A549 (cell line): ENCODE data around the gene SOX6. TPM values are rescaled to one million over a fixed set of nuclear protein-coding genes. Genes with fewer than 3 reads are reported as not detected.

Experiments used
- ATAC-seq, 2 experiments: fragments of 200-7000 bp in 1 of 2; fragments of >200 bp in 1 of 2; cut with Nextera tagmentation in 1 of 2; cut with Tn5 transposase in 1 of 2; 3 replicates each; pipeline versions ENCODE4 v1.8.0 to v1.9.1; 2018 to 2020; ENCODE audit warnings: mild to moderate bottlenecking in 1 of 2, moderate library complexity in 1 of 2
- CTCF ChIA-PET: fragments of 300-600 bp; sonication (Branson Sonifier 250); formaldehyde crosslinking; extraction: SDS; loops from one replicate; lab custom pipeline; 2021; ENCODE audit warnings: antibody characterized with exemption, inconsistent platforms; lab: Yijun Ruan, JAX
- POLR2A ChIA-PET: fragments of 350-600 bp; formaldehyde crosslinking; extraction: SDS; loops from one replicate; lab custom pipeline; 2021; ENCODE audit warnings: antibody characterized with exemption, inconsistent platforms; lab: Yijun Ruan, JAX
- DNase-seq, 2 experiments: peaks; one replicate each; pipeline versions ENCODE4 v3.0.0 to v3.0.0-alpha.2; 2011 to 2016; ENCODE audit warnings: low read depth in 1 of 2, low spot score in 1 of 2
- FAIRE-seq: peaks from 2 replicates; lab custom pipeline; 2011; peaks lifted over from hg19 to GRCh38; lab: Jason Lieb, UNC
- H3K27ac ChIP-seq, 2 experiments: fragments of >200 bp; sonication (Bioruptor Twin); formaldehyde crosslinking; 3 replicates each; pipeline ENCODE4 v1.5.1; 2016 to 2017
- H3K4me1 ChIP-seq: fragments of >200 bp; sonication (Bioruptor Twin); formaldehyde crosslinking; 3 replicates; pipeline ENCODE4 v1.6.1; 2016
- H3K4me2 ChIP-seq: fragments of >200 bp; sonication (Bioruptor Twin); formaldehyde crosslinking; 3 replicates; pipeline ENCODE4 v1.6.1; 2016
- H3K4me3 ChIP-seq: fragments of >200 bp; sonication (Bioruptor Twin); formaldehyde crosslinking; 3 replicates; pipeline ENCODE4 v1.5.1; 2016
- H3K9me3 ChIP-seq: fragments of >200 bp; sonication (Bioruptor Twin); formaldehyde crosslinking; 3 replicates; pipeline ENCODE4 v1.6.1; 2016
- CHD2 ChIP-seq: fragments of 150-350 bp; IDR thresholded peaks from 2 replicates; pipeline ENCODE4 v1.6.1; 2014; ENCODE audit warnings: low read length; ENCODE audit not compliant: partially characterized antibody
- CHD4 ChIP-seq: fragments of 200-600 bp; sonication (generic); IDR thresholded peaks from 2 replicates; pipeline ENCODE4 v1.6.1; 2016; ENCODE audit warnings: antibody characterized with exemption, mild to moderate bottlenecking, borderline replicate concordance
- EHMT2 ChIP-seq: fragments of 200-600 bp; sonication (generic); IDR thresholded peaks from 2 replicates; pipeline ENCODE4 v1.6.1; 2016; ENCODE audit warnings: antibody characterized with exemption, low read depth, mild to moderate bottlenecking, moderate library complexity
- EP300 ChIP-seq, 2 experiments: fragments of >200 bp; sonication (Bioruptor Twin); formaldehyde crosslinking; IDR thresholded peaks; 2 replicates in 1 of 2; 3 replicates in 1 of 2; pipeline ENCODE4 v1.6.1; 2016 to 2017
- ESRRA ChIP-seq: fragments of 150-350 bp; IDR thresholded peaks from 2 replicates; pipeline ENCODE4 v1.6.1; 2014; ENCODE audit warnings: mild to moderate bottlenecking, low read length, borderline replicate concordance
- FOSB ChIP-seq: fragments of 250-450 bp; sonication (Bioruptor Pico); IDR thresholded peaks from 2 replicates; pipeline ENCODE4 v1.5.0; 2020; ENCODE audit warnings: mild to moderate bottlenecking, moderate library complexity
- FOXS1 ChIP-seq: fragments of 250-450 bp; sonication (Bioruptor Pico); IDR thresholded peaks from 2 replicates; pipeline ENCODE4 v1.5.0; 2020; ENCODE audit warnings: mild to moderate bottlenecking, moderate library complexity
- HDAC2 ChIP-seq: fragments of 200-600 bp; sonication (generic); IDR thresholded peaks from 2 replicates; pipeline ENCODE4 v1.6.1; 2016
- JUN ChIP-seq, 2 experiments: fragments of >200 bp; sonication (Bioruptor Twin); formaldehyde crosslinking; IDR thresholded peaks; 2 replicates in 1 of 2; 3 replicates in 1 of 2; pipeline ENCODE4 v1.6.1; 2016 to 2017
- KDM1A ChIP-seq: fragments of 200-600 bp; sonication (generic); IDR thresholded peaks from 2 replicates; pipeline ENCODE4 v1.6.1; 2016; ENCODE audit warnings: low read depth, mild to moderate bottlenecking
- MAZ ChIP-seq: fragments of 150-350 bp; IDR thresholded peaks from 2 replicates; pipeline ENCODE4 v1.6.1; 2014; ENCODE audit warnings: antibody characterized with exemption, low read depth, low read length, borderline replicate concordance
- NR3C1 ChIP-seq: fragments of >200 bp; sonication (Bioruptor Twin); formaldehyde crosslinking; IDR thresholded peaks from 3 replicates; pipeline ENCODE4 v1.6.1; 2017
- POLR2A ChIP-seq: IDR thresholded peaks from 2 replicates; pipeline ENCODE4 v1.6.1; 2012; ENCODE audit warnings: mild to moderate bottlenecking, low read length
- POLR2AphosphoS2 ChIP-seq: conservative IDR thresholded peaks from 2 replicates; pipeline ENCODE4 v1.6.1; 2012; ENCODE audit warnings: low read length, improper control_type of control experiment, inconsistent platforms
- RAD21 ChIP-seq, 2 experiments: fragments of >200 bp in 1 of 2; sonication (Bioruptor Twin) in 1 of 2; formaldehyde crosslinking in 1 of 2; IDR thresholded peaks in 1 of 2; conservative IDR thresholded peaks in 1 of 2; 2 replicates in 1 of 2; 3 replicates in 1 of 2; pipeline ENCODE4 v1.6.1; 2012 to 2018; ENCODE audit warnings: inconsistent platforms in 1 of 2
- RARB ChIP-seq: fragments of 250-450 bp; sonication (Bioruptor Pico); IDR thresholded peaks from 2 replicates; pipeline ENCODE4 v1.8.0; 2021; ENCODE audit warnings: mild to moderate bottlenecking, moderate library complexity
- RNF2 ChIP-seq: fragments of 200-600 bp; sonication (generic); IDR thresholded peaks from 2 replicates; pipeline ENCODE4 v1.6.1; 2016; ENCODE audit warnings: low read depth, mild to moderate bottlenecking, antibody characterized with exemption, moderate library complexity, borderline replicate concordance
- SREBF2 ChIP-seq: fragments of 450-650 bp; IDR thresholded peaks from 2 replicates; pipeline ENCODE4 v1.6.1; 2014; ENCODE audit warnings: mild to moderate bottlenecking, moderate library complexity
- TP53 ChIP-seq: fragments of 250-450 bp; sonication (Bioruptor Pico); IDR thresholded peaks from 2 replicates; pipeline ENCODE4 v1.5.0; 2021; ENCODE audit warnings: mild to moderate bottlenecking, moderate library complexity
- ZC3H11A ChIP-seq: fragments of 450-650 bp; IDR thresholded peaks from 2 replicates; pipeline ENCODE4 v1.6.1; 2014; ENCODE audit warnings: antibody characterized with exemption, mild to moderate bottlenecking
- ZFP36 ChIP-seq: fragments of 450-650 bp; IDR thresholded peaks from 2 replicates; pipeline ENCODE4 v1.6.1; 2014; ENCODE audit warnings: borderline replicate concordance; ENCODE audit not compliant: partially characterized antibody
- ZSCAN20 ChIP-seq: fragments of 250-450 bp; sonication (Bioruptor Pico); IDR thresholded peaks from 2 replicates; pipeline ENCODE4 v1.8.0; 2022; ENCODE audit warnings: mild to moderate bottlenecking, moderate library complexity
- WGBS: methylation state at CpG from one replicate; pipeline ENCODE4 v1.1.6; 2017; ENCODE audit errors: missing lambda C conversion rate; 5-methylcytosine and 5-hydroxymethylcytosine counted together
- polyA plus RNA-seq, 4 experiments: library from polyadenylated mRNA; depleted of rRNA in 3 of 4; stranded (reverse); fragments of >200 nt; fragmentation: RNase III in 1 of 4; extraction: RNeasy Plus Mini Kit Qiagen cat#74134 plus additional on column Dnase treatment in 1 of 4; gene quantifications; 2 replicates in 3 of 4; 3 replicates in 1 of 4; pipeline ENCODE4 v1.2.3, GENCODE V29; 2011 to 2017
- TF ChIP-seq, protein P1 (sequence below): IDR thresholded peaks from 2 replicates; pipeline ENCODE4 v1.6.1; 2012
- TF ChIP-seq, protein P2 (sequence below): fragments of 250-450 bp; sonication (Bioruptor Pico); IDR thresholded peaks from 2 replicates; pipeline ENCODE4 v1.5.0; 2021; ENCODE audit warnings: mild to moderate bottlenecking, moderate library complexity, borderline replicate concordance
- TF ChIP-seq, protein P3 (sequence below): IDR thresholded peaks from 2 replicates; pipeline ENCODE4 v1.6.1; 2012
- TF ChIP-seq, protein P4 (sequence below): fragments of >200 bp; sonication (Bioruptor Twin); formaldehyde crosslinking; IDR thresholded peaks from 2 replicates; pipeline ENCODE4 v1.6.1; 2016
- TF ChIP-seq, protein P5 (sequence below): fragments of 450-650 bp; IDR thresholded peaks from 2 replicates; pipeline ENCODE4 v1.6.1; 2014; ENCODE audit warnings: antibody characterized with exemption

Gene SOX6
- polyA plus RNA-seq, 2 of the 4 experiments (the other 2 are of a cell fraction), result 0.18 TPM; not detected in 1

DNA sequence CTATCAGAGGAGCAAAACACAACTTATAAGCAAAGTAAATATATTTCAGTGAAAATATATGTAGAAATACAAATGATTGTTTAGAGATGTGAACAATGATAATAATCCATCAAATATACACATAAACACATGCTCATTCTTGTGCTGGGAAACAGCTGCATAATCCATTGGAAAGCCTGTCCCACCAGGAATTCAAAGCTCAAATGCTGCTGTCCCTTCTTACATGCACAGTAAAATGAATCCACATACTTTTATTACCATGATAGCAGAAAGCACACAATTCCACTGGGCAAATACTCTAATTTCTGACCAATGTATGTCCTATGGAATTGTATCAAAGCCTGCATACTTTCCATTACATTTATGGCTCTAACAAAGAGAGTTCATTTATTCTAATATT is 44.5 kb downstream of the SOX6 start (continued):
- no peak for TF ChIP-seq FOXS1 (CRISPR knock-in tag)
- TF ChIP-seq, protein P1, sequence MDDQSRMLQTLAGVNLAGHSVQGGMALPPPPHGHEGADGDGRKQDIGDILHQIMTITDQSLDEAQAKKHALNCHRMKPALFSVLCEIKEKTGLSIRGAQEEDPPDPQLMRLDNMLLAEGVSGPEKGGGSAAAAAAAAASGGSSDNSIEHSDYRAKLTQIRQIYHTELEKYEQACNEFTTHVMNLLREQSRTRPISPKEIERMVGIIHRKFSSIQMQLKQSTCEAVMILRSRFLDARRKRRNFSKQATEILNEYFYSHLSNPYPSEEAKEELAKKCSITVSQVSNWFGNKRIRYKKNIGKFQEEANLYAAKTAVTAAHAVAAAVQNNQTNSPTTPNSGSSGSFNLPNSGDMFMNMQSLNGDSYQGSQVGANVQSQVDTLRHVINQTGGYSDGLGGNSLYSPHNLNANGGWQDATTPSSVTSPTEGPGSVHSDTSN, result no peak
- TF ChIP-seq, protein P2, sequence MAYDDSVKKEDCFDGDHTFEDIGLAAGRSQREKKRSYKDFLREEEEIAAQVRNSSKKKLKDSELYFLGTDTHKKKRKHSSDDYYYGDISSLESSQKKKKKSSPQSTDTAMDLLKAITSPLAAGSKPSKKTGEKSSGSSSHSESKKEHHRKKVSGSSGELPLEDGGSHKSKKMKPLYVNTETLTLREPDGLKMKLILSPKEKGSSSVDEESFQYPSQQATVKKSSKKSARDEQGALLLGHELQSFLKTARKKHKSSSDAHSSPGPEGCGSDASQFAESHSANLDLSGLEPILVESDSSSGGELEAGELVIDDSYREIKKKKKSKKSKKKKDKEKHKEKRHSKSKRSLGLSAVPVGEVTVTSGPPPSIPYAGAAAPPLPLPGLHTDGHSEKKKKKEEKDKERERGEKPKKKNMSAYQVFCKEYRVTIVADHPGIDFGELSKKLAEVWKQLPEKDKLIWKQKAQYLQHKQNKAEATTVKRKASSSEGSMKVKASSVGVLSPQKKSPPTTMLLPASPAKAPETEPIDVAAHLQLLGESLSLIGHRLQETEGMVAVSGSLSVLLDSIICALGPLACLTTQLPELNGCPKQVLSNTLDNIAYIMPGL (CRISPR knock-in tag), result no peak
- TF ChIP-seq, all 56 proteins: peak for 0

DNA sequence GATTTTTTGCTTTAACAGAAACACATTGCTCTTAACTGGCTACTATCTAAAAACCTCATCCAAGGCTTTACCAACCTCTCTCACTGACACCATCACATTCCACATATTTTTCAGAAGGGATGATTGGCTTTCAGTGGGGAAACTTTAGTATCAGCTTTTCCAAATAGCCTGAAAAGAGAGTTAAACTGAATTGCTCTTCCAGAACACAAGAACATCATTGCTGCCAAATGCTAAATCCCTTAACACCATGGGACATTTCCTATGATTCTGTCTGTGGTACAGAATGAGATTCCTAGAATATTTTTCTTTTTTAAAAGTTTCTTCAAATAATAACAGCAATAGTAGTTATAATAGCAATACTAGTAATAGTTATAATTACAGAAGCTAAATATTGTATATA is 45.4 kb downstream of the SOX6 start:
- CTCF ChIA-PET, result interaction anchor here (0.9 kb wide), 1 partner anchor 47 kb away, joined by 3 read pairs; no protein-coding TSS in a partner anchor
- H3K27ac ChIP-seq, result no peak overlapping the region
- no peaks in the 10 kb centered on the region for H3K9me3 ChIP-seq
- no peak overlapping the region for H3K4me3 ChIP-seq
- ATAC-seq, result no peak
- no peak for DNase-seq
- no peaks in the 10 kb centered on the region for H3K4me1 ChIP-seq
- no peak for FAIRE-seq
- no peak overlapping the region for H3K4me2 ChIP-seq
- POLR2A ChIA-PET, result no interaction called here
- TF ChIP-seq ZC3H11A (no peak), EHMT2 (no peak), RARB (CRISPR knock-in tag) (no peak), RNF2 (no peak), NR3C1 (no peak), ESRRA (no peak)
- TF ChIP-seq, protein P3, sequence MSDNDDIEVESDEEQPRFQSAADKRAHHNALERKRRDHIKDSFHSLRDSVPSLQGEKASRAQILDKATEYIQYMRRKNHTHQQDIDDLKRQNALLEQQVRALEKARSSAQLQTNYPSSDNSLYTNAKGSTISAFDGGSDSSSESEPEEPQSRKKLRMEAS, result no peak
- TF ChIP-seq, all 56 proteins: peak for 0

DNA sequence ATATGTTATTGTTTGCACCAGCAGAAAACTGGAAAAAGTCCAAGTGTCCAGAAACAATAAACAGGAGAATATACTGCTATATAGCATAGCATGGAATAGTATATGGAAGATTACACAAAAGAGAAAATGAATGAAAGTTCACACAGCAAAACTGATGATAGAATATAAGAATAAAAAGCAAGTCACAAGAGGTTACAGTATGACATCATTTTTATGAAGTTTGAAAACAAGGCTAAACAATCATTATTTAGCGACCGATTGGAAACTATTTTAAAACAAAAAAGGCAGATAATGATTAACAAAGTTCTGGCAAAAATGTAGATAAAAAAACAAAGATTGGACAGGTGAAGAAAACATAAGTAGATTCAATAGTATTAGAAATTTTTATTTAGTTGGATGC is 47.1 kb downstream of the SOX6 start:
- no peak for TF ChIP-seq CHD4
- no peak for TF ChIP-seq JUN (IDR thresholded peaks at IDR 0.05)
- no peak for TF ChIP-seq SREBF2
- no peak for TF ChIP-seq ZFP36
- no peak overlapping the region for H3K4me2 ChIP-seq
- ChIA-PET POLR2A (no interaction called here), CTCF (no interaction called here)
- no peaks in the 10 kb centered on the region for H3K4me1 ChIP-seq
- ATAC-seq (no peak), FAIRE-seq (no peak), DNase-seq (no peak)
- 40% methylated on average over 2 of the region's 2 CpGs for WGBS
- H3K9me3 ChIP-seq, result no peaks in the 10 kb centered on the region
- no peak overlapping the region for H3K27ac ChIP-seq
- no peak overlapping the region for H3K4me3 ChIP-seq

DNA sequence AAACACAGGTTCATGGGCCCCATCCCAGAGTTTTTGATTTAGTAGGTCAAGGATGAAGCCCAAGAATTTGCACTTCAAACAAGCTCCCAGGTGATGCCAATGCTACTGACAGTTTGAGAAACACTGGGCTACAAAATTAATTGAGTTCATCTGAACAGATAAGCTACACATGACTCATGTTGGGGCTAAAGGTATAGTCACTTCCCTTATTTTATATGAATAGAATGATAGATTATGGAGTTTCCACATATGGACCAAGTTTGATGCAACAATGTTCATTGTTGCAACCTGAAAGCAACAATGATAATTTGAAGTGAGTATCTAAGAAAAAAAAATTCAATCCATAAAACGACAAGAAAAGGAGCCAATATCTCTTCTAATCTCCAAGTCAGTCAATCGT is 54.9 kb downstream of the SOX6 start:
- Histone ChIP-seq H3K4me3 (no peak overlapping the region), H3K27ac (no peak overlapping the region), H3K9me3 (no peaks in the 10 kb centered on the region), H3K4me2 (no peak overlapping the region), H3K4me1 (no peaks in the 10 kb centered on the region)
- CTCF ChIA-PET, result no interaction called here
- POLR2A ChIA-PET, result no interaction called here
- DNase-seq (no peak), ATAC-seq (no peak), FAIRE-seq (no peak)
- WGBS, result 28% methylated on average over 2 of the region's 2 CpGs
- TF ChIP-seq, protein P1, result no peak
- no peak for TF ChIP-seq ESRRA
- TF ChIP-seq TP53 (CRISPR knock-in tag), result no peak
- no peak for TF ChIP-seq JUN (IDR thresholded peaks at IDR 0.05)
- TF ChIP-seq RAD21 (conservative IDR thresholded peaks at IDR 0.05 in 1 of 2, IDR thresholded peaks at IDR 0.05 in 1 of 2), result no peak
- TF ChIP-seq POLR2A, result no peak
- TF ChIP-seq EP300 (IDR thresholded peaks at IDR 0.05), result no peak
- TF ChIP-seq, protein P4, sequence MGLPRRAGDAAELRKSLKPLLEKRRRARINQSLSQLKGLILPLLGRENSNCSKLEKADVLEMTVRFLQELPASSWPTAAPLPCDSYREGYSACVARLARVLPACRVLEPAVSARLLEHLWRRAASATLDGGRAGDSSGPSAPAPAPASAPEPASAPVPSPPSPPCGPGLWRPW, result no peak
- no peak for TF ChIP-seq SREBF2
- TF ChIP-seq KDM1A, result no peak
- TF ChIP-seq ZC3H11A, result no peak
- TF ChIP-seq HDAC2, result no peak
- no peak for TF ChIP-seq POLR2AphosphoS2
- TF ChIP-seq, protein P3, result no peak
- TF ChIP-seq MAZ, result no peak
- no peak for TF ChIP-seq FOSB (CRISPR knock-in tag)
- TF ChIP-seq CHD2, result no peak
- TF ChIP-seq, protein P5, sequence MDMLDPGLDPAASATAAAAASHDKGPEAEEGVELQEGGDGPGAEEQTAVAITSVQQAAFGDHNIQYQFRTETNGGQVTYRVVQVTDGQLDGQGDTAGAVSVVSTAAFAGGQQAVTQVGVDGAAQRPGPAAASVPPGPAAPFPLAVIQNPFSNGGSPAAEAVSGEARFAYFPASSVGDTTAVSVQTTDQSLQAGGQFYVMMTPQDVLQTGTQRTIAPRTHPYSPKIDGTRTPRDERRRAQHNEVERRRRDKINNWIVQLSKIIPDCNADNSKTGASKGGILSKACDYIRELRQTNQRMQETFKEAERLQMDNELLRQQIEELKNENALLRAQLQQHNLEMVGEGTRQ, result no peak
- no peak for TF ChIP-seq ZSCAN20 (CRISPR knock-in tag)
